Esophagus squamous epithelium (tissue), 5 donors: ENCODE results near the gene SLC43A2. TPM values are rescaled to one million over a fixed set of nuclear protein-coding genes. Genes with fewer than 3 reads are reported as not detected.

Experiments used
- DNase-seq: peaks from one replicate; lab custom pipeline; 2025; lab: John Stamatoyannopoulos, UW
- H3K27ac ChIP-seq, 4 donors: fragments of 200-600 bp; sonication (generic); one replicate each; pipeline ENCODE4 v1.5.1; 2016 to 2019; ENCODE audit warnings: mild to moderate bottlenecking in 1 of 4
- H3K27me3 ChIP-seq, 4 donors: fragments of 200-600 bp; sonication (generic); 1 replicate in 3 of 4; 2 replicates in 1 of 4; pipeline versions ENCODE4 v1.5.1 to v1.6.0; 2017 to 2021; ENCODE audit warnings: antibody characterized with exemption in 1 of 4
- H3K36me3 ChIP-seq, 3 donors: fragments of 200-600 bp; sonication (generic); one replicate each; pipeline ENCODE4 v1.5.1; 2016 to 2019
- H3K4me1 ChIP-seq, 3 donors: fragments of 200-600 bp; sonication (generic); one replicate each; pipeline ENCODE4 v1.5.1; 2017 to 2019
- H3K4me3 ChIP-seq, 4 donors: fragments of 200-600 bp; sonication (generic); 1 replicate in 3 of 4; 2 replicates in 1 of 4; pipeline ENCODE4 v1.5.1; 2016 to 2019; ENCODE audit warnings: mild to moderate bottlenecking in 2 of 4, moderate library complexity in 1 of 4
- H3K9me3 ChIP-seq, 3 donors: fragments of 200-600 bp; sonication (generic); one replicate each; pipeline ENCODE4 v1.5.1; 2016 to 2019
- CTCF ChIP-seq, 6 experiments: fragments of 450-650 bp in 4 of 6; fragments of 200-600 bp in 2 of 6; sonication (generic) in 2 of 6; IDR thresholded peaks; one replicate each; pipeline ENCODE4 v1.5.1; 2016 to 2019; ENCODE audit warnings: antibody characterized with exemption in 6 of 6, mild to moderate bottlenecking in 4 of 6, moderate library complexity in 4 of 6
- POLR2A ChIP-seq, 4 donors: fragments of 450-650 bp; IDR thresholded peaks; one replicate each; pipeline ENCODE4 v1.6.1; 2017; ENCODE audit warnings: antibody characterized with exemption in 4 of 4, mild to moderate bottlenecking in 4 of 4, moderate library complexity in 3 of 4
- WGBS, 2 donors: methylation state at CpG; one replicate each; pipeline ENCODE4 v1.1.5; 2018; 5-methylcytosine and 5-hydroxymethylcytosine counted together
- intact Hi-C: fragments of 100-400 bp; cut with DNase I; formaldehyde crosslinking; loops from one replicate; pipeline ENCODE4 v1.15.0; 2022
- total RNA-seq, 4 donors: library from RNA; depleted of rRNA; stranded (reverse); fragments of >200 nt; gene quantifications; one replicate each; pipeline ENCODE4 v1.1.0, GENCODE V29; 2016
- donor health status: DM: yes; HTN: yes; CAD: no.

SLC43A2 gene
- total RNA-seq, 4 donors from 2014 or later, result 2.5 to 12.4 (median 5.3) TPM

GRCh38 chr17:1638624-1639300, 10.1 kb upstream of the SLC43A2 start:
- DNase-seq, result no peak
- peaks cover 0 to 18% (median under 1%) of the 10 kb centered on the region in 3 donors for H3K4me1 ChIP-seq
- H3K36me3 ChIP-seq, result peaks cover 0 to 17% (median 0%) of the 10 kb centered on the region in 3 donors
- H3K4me3 ChIP-seq, result no peak overlapping the region
- WGBS, 2 donors, result 50% methylated on average over 2 of the region's 19 CpGs; no CpG with 5 or more reads in 1 of the 2 donors
- H3K27ac ChIP-seq, result no peak overlapping the region
- H3K27me3 ChIP-seq, result no peaks in the 10 kb centered on the region
- intact Hi-C loops, result no loop called here
- TF ChIP-seq CTCF (IDR thresholded peaks at IDR 0.05) (no peak), POLR2A (IDR thresholded peaks at IDR 0.05) (no peak)
- no peaks in the 10 kb centered on the region for H3K9me3 ChIP-seq

- WGBS, 2 donors, result 69 to 78% methylated on average over 13 to 16 of the region's 17 CpGs
- Histone ChIP-seq H3K9me3 (no peaks in the 10 kb centered on the region), H3K27me3 (no peaks in the 10 kb centered on the region), H3K4me3 (no peak overlapping the region), H3K36me3 (peaks cover 0 to 17% (median 0%) of the 10 kb centered on the region in 3 donors), H3K4me1 (peaks cover 0 to 12% (median 0%) of the 10 kb centered on the region in 3 donors), H3K27ac (no peak overlapping the region)
- TF ChIP-seq POLR2A (IDR thresholded peaks at IDR 0.05), result no peak
- no peak for TF ChIP-seq CTCF (IDR thresholded peaks at IDR 0.05)
- intact Hi-C loops, result no loop called here
- no peak for DNase-seq
Measured at GRCh38 chr17:1638171-1638590, 9.5 kb upstream of the SLC43A2 start.

- H3K36me3 ChIP-seq, result peaks cover 0 to 17% (median 0%) of the 10 kb centered on the region in 3 donors
- intact Hi-C loops, result no loop called here
- H3K4me1 ChIP-seq, result peaks cover 0 to 12% (median 0%) of the 10 kb centered on the region in 3 donors
- H3K4me3 ChIP-seq, result no peak overlapping the region
- WGBS, 2 donors, result 75 to 80% methylated on average over 9 to 14 of the region's 15 CpGs
- no peaks in the 10 kb centered on the region for H3K9me3 ChIP-seq
- TF ChIP-seq POLR2A (IDR thresholded peaks at IDR 0.05) (no peak), CTCF (IDR thresholded peaks at IDR 0.05) (no peak)
- no peaks in the 10 kb centered on the region for H3K27me3 ChIP-seq
- DNase-seq, result no peak
- H3K27ac ChIP-seq, result no peak overlapping the region
Measured at GRCh38 chr17:1636732-1637285, 8.2 kb upstream of the SLC43A2 start.

GRCh38 chr17:1635675-1636465, 7.2 kb upstream of the SLC43A2 start:
- H3K4me1 ChIP-seq, result peaks cover 0 to 15% (median 0%) of the 10 kb centered on the region in 3 donors
- peaks cover 0 to 17% (median 0%) of the 10 kb centered on the region in 3 donors for H3K36me3 ChIP-seq
- no peak for DNase-seq
- no peaks in the 10 kb centered on the region for H3K9me3 ChIP-seq
- no peaks in the 10 kb centered on the region for H3K27me3 ChIP-seq
- WGBS, 2 donors, result 74 to 81% methylated on average over 4 to 7 of the region's 10 CpGs
- no peak overlapping the region for H3K4me3 ChIP-seq
- H3K27ac ChIP-seq, result no peak overlapping the region
- intact Hi-C loops, result no loop called here
- TF ChIP-seq CTCF (IDR thresholded peaks at IDR 0.05), result no peak
- no peak for TF ChIP-seq POLR2A (IDR thresholded peaks at IDR 0.05)
